Fibroblast of lung (primary cell): ENCODE data around the gene EFR3B. TPM values are rescaled to one million over a fixed set of nuclear protein-coding genes. Genes with fewer than 3 reads are reported as not detected.

Experiments
- DNase-seq, 2 donors: peaks; one replicate each; pipeline versions ENCODE4 v3.0.0 to v3.0.0-alpha.2; 2010; ENCODE audit warnings: low read depth in 2 of 2
- H2AFZ ChIP-seq: 2 replicates; pipeline ENCODE4 v1.5.1; 2012; ENCODE audit warnings: low read length, control low read depth, inconsistent platforms
- H3K27ac ChIP-seq: 2 replicates; pipeline ENCODE4 v1.5.1; 2011; ENCODE audit warnings: low read length, control low read depth; ENCODE audit not compliant: insufficient read depth
- H3K27me3 ChIP-seq: 2 replicates; pipeline ENCODE4 v1.5.1; 2011; ENCODE audit warnings: mild to moderate bottlenecking, low read length; ENCODE audit not compliant: control insufficient read depth, insufficient read depth
- H3K36me3 ChIP-seq: 2 replicates; pipeline ENCODE4 v1.5.1; 2011; ENCODE audit warnings: low read length; ENCODE audit not compliant: control insufficient read depth, insufficient read depth
- H3K4me1 ChIP-seq: 2 replicates; pipeline ENCODE4 v1.5.1; 2011; ENCODE audit warnings: low read length; ENCODE audit not compliant: control insufficient read depth, insufficient read depth; ENCODE audit errors: extremely low read depth
- H3K4me2 ChIP-seq: 2 replicates; pipeline ENCODE4 v1.5.1; 2011; ENCODE audit warnings: low read length, control low read depth; ENCODE audit not compliant: insufficient read depth; ENCODE audit errors: extremely low read depth
- H3K4me3 ChIP-seq, 4 experiments: fragments of 200-600 bp in 1 of 4; sonication (generic) in 1 of 4; replicated peaks in 1 of 4; 2 replicates each; pipeline ENCODE4 v1.5.1; 2011 to 2016; ENCODE audit warnings: low read length in 4 of 4, low read depth in 3 of 4, mild to moderate bottlenecking in 3 of 4, control low read depth in 2 of 4, inconsistent platforms in 1 of 4, mixed read lengths in 1 of 4; ENCODE audit not compliant: insufficient read depth in 1 of 4; ENCODE audit errors: control extremely low read depth in 1 of 4
- H3K79me2 ChIP-seq: 2 replicates; pipeline ENCODE4 v1.5.1; 2012; ENCODE audit warnings: mild to moderate bottlenecking, low read length, inconsistent platforms; ENCODE audit not compliant: control insufficient read depth, insufficient read depth
- H3K9ac ChIP-seq: 2 replicates; pipeline ENCODE4 v1.5.1; 2011; ENCODE audit warnings: mild to moderate bottlenecking, low read length, control low read depth; ENCODE audit not compliant: insufficient read depth
- H3K9me3 ChIP-seq: 2 replicates; pipeline ENCODE4 v1.5.1; 2012; ENCODE audit warnings: low read depth, low read length; ENCODE audit not compliant: control insufficient read depth, insufficient read depth
- H4K20me1 ChIP-seq: 2 replicates; pipeline ENCODE4 v1.5.1; 2011; ENCODE audit warnings: low read length; ENCODE audit not compliant: control insufficient read depth, insufficient read depth; ENCODE audit errors: extremely low read depth
- CTCF ChIP-seq, 2 donors: IDR thresholded peaks in 1 of 2; conservative IDR thresholded peaks in 1 of 2; 1 replicate in 1 of 2; 2 replicates in 1 of 2; pipeline ENCODE4 v1.5.1; 2011 to 2012; ENCODE audit warnings: low read length in 2 of 2, control low read depth in 1 of 2, inconsistent platforms in 1 of 2, low read depth in 1 of 2, mild to moderate bottlenecking in 1 of 2
- EZH2 ChIP-seq: IDR thresholded peaks from 2 replicates; pipeline ENCODE4 v1.5.1; 2012; ENCODE audit warnings: low read length, control low read depth, mild to moderate bottlenecking; ENCODE audit errors: missing control alignments
- polyA plus RNA-seq, 2 donors: library from polyadenylated mRNA; depleted of rRNA in 1 of 2; stranded (reverse) in 1 of 2; unstranded in 1 of 2; fragments of >200 nt; gene quantifications; 2 replicates each; pipeline ENCODE4 v1.2.1, GENCODE V29; 2011 to 2012; ENCODE audit warnings: missing spikeins in 1 of 2
- total RNA-seq: library from RNA; depleted of rRNA; stranded (reverse); fragments of >200 nt; gene quantifications from 2 replicates; pipeline ENCODE4 v1.2.1, GENCODE V29; 2014

The EFR3B gene
- total and polyA plus RNA-seq, 2 donors (not counting 1 experiment from before 2014, with no cell fraction given), result 0.03 to 0.50 TPM

DNA sequence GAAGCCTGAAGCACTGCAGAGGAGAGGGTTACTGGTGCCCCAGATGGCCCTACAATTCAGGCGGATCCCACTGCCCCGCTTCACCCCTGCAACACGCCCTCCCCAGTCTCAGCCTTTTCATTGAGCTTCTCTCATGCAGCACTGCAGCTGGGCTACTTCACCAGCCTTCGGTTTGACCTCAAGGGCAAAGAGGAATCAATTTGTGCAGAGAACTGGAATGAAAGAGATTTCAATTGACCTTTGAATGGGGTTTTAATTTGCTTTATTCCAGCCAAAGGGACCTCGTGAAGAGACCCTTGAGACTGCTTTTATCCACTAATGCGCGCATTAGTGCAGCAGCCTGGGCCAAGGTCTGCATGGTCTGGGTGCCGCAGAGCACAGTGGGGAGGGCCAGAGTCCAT is 135.3 kb downstream of the EFR3B start:
- H3K4me1 ChIP-seq, result no peaks in the 10 kb centered on the region
- no peaks in the 10 kb centered on the region for H3K36me3 ChIP-seq
- TF ChIP-seq CTCF (conservative IDR thresholded peaks at IDR 0.05 in 1 of 2, IDR thresholded peaks at IDR 0.05 in 1 of 2; ENCODE audit: low read depth in 1 of 2, low read length in 2 of 2), result no peak
- TF ChIP-seq EZH2, result no peak
- no peaks in the 10 kb centered on the region for H4K20me1 ChIP-seq
- no peaks in the 10 kb centered on the region for H3K79me2 ChIP-seq
- no peak overlapping the region for H2AFZ ChIP-seq
- no peak overlapping the region for H3K9ac ChIP-seq
- H3K27ac ChIP-seq, result no peak overlapping the region
- no peak overlapping the region for H3K4me3 ChIP-seq
- no peak for DNase-seq
- H3K27me3 ChIP-seq, result peaks cover 13% of the 10 kb centered on the region
- H3K9me3 ChIP-seq, result no peaks in the 10 kb centered on the region
- H3K4me2 ChIP-seq, result no peak overlapping the region

GRCh38 chr2:25178976-25179375 is 137.1 kb downstream of the EFR3B start:
- no peak overlapping the region for H3K27ac ChIP-seq
- no peaks in the 10 kb centered on the region for H3K36me3 ChIP-seq
- TF ChIP-seq EZH2, result no peak
- TF ChIP-seq CTCF (conservative IDR thresholded peaks at IDR 0.05 in 1 of 2, IDR thresholded peaks at IDR 0.05 in 1 of 2; ENCODE audit: low read depth in 1 of 2, low read length in 2 of 2), result no peak
- no peaks in the 10 kb centered on the region for H3K4me1 ChIP-seq
- no peaks in the 10 kb centered on the region for H3K9me3 ChIP-seq
- H4K20me1 ChIP-seq, result no peaks in the 10 kb centered on the region
- peaks cover 13% of the 10 kb centered on the region for H3K27me3 ChIP-seq
- H3K9ac ChIP-seq, result no peak overlapping the region
- no peak for DNase-seq
- no peak overlapping the region for H3K4me2 ChIP-seq
- no peak overlapping the region for H2AFZ ChIP-seq
- H3K79me2 ChIP-seq, result no peaks in the 10 kb centered on the region
- H3K4me3 ChIP-seq, result no peak overlapping the region

DNA sequence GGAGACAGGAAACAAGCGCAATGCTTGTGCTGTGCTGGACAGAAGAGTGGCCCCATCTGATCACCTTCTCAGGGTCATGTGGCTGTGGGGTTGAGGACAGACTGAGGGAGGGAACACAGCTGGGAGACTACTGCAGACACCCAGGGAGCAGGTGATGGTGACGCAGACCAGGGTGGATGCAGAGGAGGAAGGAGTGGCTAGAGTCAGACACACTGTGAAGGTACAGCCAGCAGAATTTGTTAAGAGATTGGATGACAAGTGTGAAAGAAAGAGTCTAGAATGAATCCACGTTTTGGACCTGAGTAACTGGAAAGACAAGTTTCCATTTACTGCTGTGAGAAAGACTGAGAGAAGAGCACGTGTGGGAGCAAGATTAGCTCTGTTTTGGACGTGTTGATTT is 142.4 kb downstream of the EFR3B start:
- Histone ChIP-seq H3K9ac (no peak overlapping the region), H2AFZ (no peak overlapping the region), H3K79me2 (no peaks in the 10 kb centered on the region), H3K27ac (no peak overlapping the region), H3K4me3 (no peak overlapping the region), H3K36me3 (no peaks in the 10 kb centered on the region), H3K9me3 (no peaks in the 10 kb centered on the region), H3K27me3 (no peaks in the 10 kb centered on the region), H3K4me1 (no peaks in the 10 kb centered on the region), H3K4me2 (no peak overlapping the region), H4K20me1 (no peaks in the 10 kb centered on the region)
- no peak for DNase-seq
- TF ChIP-seq EZH2, result no peak
- TF ChIP-seq CTCF (conservative IDR thresholded peaks at IDR 0.05 in 1 of 2, IDR thresholded peaks at IDR 0.05 in 1 of 2; ENCODE audit: low read depth in 1 of 2, low read length in 2 of 2), result no peak
